ENCODE results near the gene SYT10.

The SYT10 gene

DNA sequence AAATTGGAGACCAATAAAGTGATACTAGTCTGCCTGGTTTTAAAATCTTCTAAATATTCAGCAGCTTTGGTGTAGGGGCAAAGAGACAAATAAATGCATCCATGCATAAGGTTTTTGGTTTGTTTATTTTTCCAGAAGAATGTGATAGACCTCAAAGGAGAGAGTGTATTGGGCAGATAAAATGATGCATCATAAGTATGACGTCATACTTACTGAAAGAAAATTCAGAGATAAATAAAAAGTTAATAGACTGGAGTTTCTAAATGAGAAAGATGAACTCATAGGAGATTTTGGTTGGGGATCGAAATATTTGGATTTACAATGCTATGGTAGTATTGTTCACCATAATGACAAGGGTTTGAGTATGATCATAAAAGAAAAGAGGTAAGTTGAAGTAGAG lies 10.2 kb downstream of the SYT10 start:
- TF ChIP-seq GATA3 (IDR thresholded peaks at IDR 0.05; ENCODE audit: low read depth, low read length) (no peak), GATA2 (IDR thresholded peaks at IDR 0.05; ENCODE audit: low read depth, low read length) (no peak)

GRCh38 chr12:33427071-33427470 lies 12.5 kb downstream of the SYT10 start:
- TF ChIP-seq GATA3 (IDR thresholded peaks at IDR 0.05; ENCODE audit: low read depth, low read length): no peak
- no peak for TF ChIP-seq GATA2 (IDR thresholded peaks at IDR 0.05; ENCODE audit: low read depth, low read length)

GRCh38 chr12:33423706-33424105 lies 15.9 kb downstream of the SYT10 start:
- TF ChIP-seq GATA2 (IDR thresholded peaks at IDR 0.05; ENCODE audit: low read depth, low read length): no peak
- no peak for TF ChIP-seq GATA3 (IDR thresholded peaks at IDR 0.05; ENCODE audit: low read depth, low read length)

GRCh38 chr12:33383503-33383902 lies 56.1 kb downstream of the SYT10 start:
- TF ChIP-seq GATA2 (IDR thresholded peaks at IDR 0.05; ENCODE audit: low read depth, low read length) (no peak), GATA3 (IDR thresholded peaks at IDR 0.05; ENCODE audit: low read depth, low read length) (no peak)

DNA sequence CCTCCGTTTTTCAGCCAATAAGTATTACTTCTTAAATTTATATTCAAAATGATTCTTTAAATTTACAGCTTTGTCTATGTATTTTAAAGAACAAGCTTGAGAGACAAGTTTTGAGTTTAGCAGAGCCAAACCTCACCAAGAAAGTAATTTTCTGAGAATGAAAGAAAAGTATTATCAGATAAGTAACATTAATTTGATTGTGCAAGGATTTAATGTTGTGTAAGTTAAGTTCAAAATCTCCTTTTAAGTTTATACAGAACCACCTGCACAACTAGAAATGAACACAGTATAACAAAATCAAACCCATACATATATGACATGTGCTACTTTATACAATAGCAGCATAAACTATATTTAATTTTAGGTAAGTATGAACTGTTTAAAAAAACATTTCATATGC lies 63.5 kb downstream of the SYT10 start:
- TF ChIP-seq GATA3 (IDR thresholded peaks at IDR 0.05; ENCODE audit: low read depth, low read length): no peak
- TF ChIP-seq GATA2 (IDR thresholded peaks at IDR 0.05; ENCODE audit: low read depth, low read length): no peak

DNA sequence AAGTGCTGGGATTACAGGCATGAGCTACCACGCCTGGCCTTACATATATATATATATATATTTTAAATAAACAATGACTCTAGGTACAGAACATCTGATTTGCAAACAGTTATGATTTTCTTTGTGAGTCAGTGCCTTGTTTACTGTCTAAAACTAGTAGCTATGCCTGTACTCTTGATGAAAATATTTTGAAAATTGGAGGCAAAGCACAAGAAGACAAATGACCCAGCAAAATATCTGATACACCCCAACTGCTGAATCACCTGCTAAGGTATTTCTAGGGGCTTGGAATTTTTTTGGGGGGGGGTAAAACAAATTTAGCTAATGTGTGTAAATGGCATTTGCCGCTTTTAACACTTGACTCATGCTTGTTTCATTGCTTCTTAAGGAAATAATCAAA lies 69.3 kb downstream of the SYT10 start:
- TF ChIP-seq GATA3 (IDR thresholded peaks at IDR 0.05; ENCODE audit: low read depth, low read length) (no peak), GATA2 (IDR thresholded peaks at IDR 0.05; ENCODE audit: low read depth, low read length) (no peak)

DNA sequence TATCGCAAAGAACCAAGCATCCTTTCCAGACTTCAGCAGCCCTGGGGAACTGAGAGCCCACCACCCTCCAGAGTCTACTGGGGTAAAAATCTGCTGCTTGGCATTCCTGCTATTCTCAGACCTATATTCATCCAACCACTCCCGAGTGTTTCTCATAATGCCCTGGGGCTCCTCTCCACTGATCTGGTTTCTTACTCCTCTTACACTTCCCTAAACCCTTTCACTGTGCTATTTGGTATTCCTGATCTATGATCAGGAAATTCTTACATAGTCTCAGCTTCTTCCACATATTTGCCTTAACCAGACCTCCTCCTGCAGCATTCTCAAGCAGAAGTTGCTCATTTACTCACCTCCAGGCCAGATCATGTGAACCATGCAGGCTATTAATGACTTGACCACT lies 82.4 kb downstream of the SYT10 start:
- no peak for TF ChIP-seq GATA3 (IDR thresholded peaks at IDR 0.05; ENCODE audit: low read depth, low read length)
- no peak for TF ChIP-seq GATA2 (IDR thresholded peaks at IDR 0.05; ENCODE audit: low read depth, low read length)

DNA sequence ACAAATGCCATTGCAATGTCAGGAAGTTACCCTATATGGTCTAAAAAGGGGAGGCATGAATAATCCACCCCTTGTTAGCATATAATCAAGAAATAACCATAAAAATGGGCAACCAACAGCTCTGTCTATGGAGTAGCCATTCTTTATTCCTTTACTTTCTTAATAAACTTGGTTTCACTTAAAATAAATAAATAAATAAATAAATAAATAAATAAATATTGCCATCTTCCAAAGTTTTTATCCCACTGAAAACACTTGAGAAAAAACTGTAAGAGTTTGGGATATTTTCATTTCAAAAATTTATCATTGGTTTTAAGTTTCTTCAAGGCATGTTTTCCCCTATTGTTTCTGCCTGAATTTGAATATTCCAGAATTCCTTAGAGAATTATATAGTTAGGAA lies 89.8 kb downstream of the SYT10 start:
- TF ChIP-seq GATA2 (IDR thresholded peaks at IDR 0.05; ENCODE audit: low read depth, low read length): no peak
- no peak for TF ChIP-seq GATA3 (IDR thresholded peaks at IDR 0.05; ENCODE audit: low read depth, low read length)

- TF ChIP-seq GATA2 (IDR thresholded peaks at IDR 0.05; ENCODE audit: low read depth, low read length): no peak
Measured at GRCh38 chr12:33330940-33331339, 108.7 kb downstream of the SYT10 start.

All from SH-SY5Y (cell line).